ENCODE results near the gene TRAPPC12.
"Not testable (repeated sequence)": the region's sequence is repeated elsewhere in the genome, so short reads cannot be mapped to it uniquely, and the experiment has no call there.

The TRAPPC12 gene

GRCh38 chr2:3433776-3434400 lies 54.4 kb downstream of the TRAPPC12 start:
- no peak for DNase-seq

DNA sequence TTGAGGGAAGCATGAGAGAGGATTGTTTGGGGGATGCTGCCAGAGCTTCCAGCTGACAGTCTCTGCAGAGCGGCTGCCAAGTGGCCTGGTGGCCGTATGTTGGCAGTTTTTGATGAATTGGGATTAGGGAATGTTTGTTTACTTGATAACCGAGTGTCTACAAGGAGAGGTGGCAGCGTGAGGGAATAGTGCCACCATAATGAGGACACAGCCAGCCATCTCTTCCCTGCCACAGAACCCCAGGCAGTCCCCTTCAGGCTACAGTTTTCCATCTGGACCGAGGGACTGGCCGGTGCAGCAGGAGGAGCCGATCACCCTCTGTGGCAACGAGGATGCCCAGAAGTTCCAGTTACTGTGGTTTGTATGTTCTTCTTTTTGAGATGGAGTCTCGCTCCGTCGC lies 55.2 kb downstream of the TRAPPC12 start:
- DNase-seq: no peak

- DNase-seq: no peak
These were observed 56.0 kb downstream of the TRAPPC12 start for GRCh38 chr2:3435445-3435844.

GRCh38 chr2:3440477-3440876 lies 61.0 kb downstream of the TRAPPC12 start:
- DNase-seq: no peak

GRCh38 chr2:3441465-3441864 lies 62.0 kb downstream of the TRAPPC12 start:
- no peak for DNase-seq

- DNase-seq: no peak
These were observed 62.7 kb downstream of the TRAPPC12 start for GRCh38 chr2:3442185-3442584.

GRCh38 chr2:3443083-3443482 lies 63.6 kb downstream of the TRAPPC12 start:
- DNase-seq: no peak

DNA sequence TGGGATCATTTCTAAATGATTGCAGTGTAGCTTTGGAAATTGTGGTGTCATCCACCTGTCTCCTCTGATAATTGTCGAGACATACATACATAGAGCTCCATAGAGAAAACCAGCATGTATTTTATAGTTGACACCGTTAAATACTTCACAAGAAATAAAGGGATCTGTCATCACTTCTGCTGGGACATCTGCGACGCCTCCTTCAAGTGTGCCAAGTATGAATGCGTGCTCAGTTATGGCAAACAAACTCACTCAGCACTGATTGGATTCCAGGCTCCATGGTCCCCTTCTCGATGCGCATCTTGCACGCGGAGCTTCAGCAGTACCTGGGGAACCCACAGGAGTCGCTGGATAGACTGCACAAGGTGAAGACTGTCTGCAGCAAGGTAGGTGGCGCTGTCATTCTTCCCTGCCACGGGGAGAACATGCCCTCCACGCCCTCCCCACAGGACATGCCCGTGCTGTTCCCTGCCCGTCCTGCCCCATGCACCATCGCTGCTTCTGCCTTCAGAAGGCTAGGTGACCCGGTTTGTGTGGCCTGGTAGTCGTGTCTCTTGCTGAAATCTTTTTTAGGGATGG lies 64.1 kb downstream of the TRAPPC12 start:
- DNase-seq: no peak

DNA sequence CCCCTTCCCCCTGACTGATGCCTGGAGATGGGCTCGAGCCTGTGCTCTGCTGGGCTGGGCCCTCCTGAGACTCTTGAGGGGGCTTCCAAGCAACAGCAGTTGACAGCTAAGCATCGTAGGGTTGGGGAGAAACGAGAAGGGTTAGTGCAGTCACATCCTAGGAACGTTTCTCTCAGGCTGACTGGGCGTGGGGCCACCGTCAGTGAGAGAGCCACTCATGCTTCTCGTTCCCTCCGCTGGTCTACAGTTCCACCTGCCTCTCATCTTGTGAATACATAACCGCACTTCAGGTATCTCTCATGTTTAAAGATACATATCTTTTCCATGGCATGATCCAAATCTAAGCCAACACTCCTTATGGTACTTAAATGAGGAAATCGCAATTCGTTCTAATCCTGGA lies 66.4 kb downstream of the TRAPPC12 start:
- DNase-seq: no peak

DNA sequence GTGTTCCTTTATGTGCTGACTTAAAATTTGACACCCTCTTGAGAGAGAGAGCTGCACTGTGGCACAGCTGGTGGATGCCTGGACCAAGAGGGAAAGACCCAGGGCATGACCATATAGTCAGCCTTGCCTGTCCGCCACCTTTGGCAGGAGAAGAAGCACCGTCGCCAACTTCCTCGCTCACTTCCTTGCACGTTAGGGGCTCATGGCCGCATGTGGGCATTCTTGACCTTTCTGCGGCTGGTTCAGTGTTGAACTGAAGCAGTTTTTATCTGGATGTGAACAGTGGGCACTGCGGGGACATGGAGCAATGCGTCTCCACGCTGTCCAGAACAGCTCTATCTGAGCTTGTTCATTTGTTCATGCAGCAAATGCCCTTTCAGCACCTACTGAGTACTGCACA lies 66.9 kb downstream of the TRAPPC12 start:
- no peak for DNase-seq

GRCh38 chr2:3447186-3447585 lies 67.7 kb downstream of the TRAPPC12 start:
- not testable (repeated sequence) for DNase-seq

GRCh38 chr2:3447789-3448317 lies 68.4 kb downstream of the TRAPPC12 start:
- DNase-seq: no peak

GRCh38 chr2:3448441-3448911 lies 69.0 kb downstream of the TRAPPC12 start:
- not testable (repeated sequence) for DNase-seq

- DNase-seq: no peak
These were observed 69.6 kb downstream of the TRAPPC12 start for GRCh38 chr2:3449086-3449485.

DNA sequence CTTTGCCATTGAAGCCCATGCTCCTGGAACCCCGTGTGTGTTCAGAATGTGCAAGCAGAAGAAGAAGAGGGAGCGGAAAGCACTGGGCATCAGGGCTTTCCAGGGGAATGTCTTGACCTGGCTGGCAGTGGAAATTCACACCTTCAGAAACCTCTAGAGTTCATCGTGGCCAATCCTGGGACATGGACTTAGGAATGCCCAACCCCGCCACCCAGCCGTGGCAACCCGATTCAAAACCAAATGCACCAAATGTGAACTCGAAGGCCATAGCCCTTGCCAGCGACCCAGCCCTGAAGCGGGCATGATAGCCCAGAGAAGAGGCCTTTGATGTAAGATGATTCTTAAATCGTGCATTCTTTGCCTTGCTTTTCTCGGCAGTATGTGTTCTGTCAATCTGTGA lies 70.4 kb downstream of the TRAPPC12 start:
- DNase-seq: no peak

- no peak for DNase-seq
These were observed 71.0 kb downstream of the TRAPPC12 start for GRCh38 chr2:3450385-3451010.

DNA sequence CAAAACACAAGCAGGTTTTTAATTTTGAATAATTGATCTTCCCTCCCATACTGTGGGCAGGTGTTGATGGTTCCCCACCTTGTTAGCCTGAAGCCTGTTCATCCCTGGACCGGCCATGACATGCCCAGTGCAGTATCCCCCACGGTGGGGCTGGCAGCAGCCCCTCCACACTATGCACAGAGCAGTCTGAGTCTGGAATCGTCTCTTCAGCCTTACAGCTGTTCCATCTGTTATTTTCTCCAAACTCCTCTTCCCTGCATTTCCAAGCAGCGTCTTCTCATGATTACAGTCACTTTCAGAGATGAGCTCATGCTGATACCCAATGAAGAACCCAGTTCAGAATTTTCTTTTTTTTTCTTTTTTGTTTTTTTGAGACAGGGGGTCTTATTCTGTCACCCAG lies 71.7 kb downstream of the TRAPPC12 start:
- DNase-seq: no peak

DNA sequence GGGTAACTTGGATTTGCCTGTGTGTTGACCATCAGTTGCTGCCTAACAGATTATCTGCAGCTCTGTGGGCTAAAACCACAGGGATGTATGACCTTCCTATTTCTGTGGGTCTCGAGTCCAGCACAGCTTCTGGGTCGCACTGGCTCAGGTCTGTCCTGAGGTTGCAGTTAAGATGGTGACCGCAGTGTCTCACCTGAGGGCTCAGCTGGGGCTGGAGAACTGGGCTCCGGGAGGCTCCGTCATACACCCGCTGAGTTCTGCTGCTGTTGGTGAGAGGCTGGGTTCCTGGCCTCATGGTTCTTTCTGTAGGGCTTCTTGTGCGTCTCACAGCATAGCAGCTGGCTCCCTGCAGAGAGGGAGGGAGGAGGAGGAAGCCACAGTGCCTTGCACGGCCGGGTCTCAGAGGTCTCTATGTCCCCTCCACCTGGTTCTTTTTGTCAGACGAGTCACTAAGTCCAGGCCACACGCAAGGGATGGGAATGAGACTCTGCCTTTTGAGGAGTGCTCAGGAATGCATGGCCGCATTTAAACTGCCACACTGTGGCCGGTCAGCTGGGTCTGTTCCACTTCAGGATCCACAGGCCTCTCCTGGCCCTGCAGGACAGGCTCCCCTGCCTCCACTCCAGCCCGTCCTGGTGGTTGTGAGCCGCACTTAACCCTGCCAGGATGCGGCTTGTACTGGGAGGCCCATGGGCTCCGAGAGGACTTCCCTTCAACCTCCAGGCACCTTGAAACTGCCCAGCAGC lies 72.6 kb downstream of the TRAPPC12 start:
- DNase-seq: no peak

DNA sequence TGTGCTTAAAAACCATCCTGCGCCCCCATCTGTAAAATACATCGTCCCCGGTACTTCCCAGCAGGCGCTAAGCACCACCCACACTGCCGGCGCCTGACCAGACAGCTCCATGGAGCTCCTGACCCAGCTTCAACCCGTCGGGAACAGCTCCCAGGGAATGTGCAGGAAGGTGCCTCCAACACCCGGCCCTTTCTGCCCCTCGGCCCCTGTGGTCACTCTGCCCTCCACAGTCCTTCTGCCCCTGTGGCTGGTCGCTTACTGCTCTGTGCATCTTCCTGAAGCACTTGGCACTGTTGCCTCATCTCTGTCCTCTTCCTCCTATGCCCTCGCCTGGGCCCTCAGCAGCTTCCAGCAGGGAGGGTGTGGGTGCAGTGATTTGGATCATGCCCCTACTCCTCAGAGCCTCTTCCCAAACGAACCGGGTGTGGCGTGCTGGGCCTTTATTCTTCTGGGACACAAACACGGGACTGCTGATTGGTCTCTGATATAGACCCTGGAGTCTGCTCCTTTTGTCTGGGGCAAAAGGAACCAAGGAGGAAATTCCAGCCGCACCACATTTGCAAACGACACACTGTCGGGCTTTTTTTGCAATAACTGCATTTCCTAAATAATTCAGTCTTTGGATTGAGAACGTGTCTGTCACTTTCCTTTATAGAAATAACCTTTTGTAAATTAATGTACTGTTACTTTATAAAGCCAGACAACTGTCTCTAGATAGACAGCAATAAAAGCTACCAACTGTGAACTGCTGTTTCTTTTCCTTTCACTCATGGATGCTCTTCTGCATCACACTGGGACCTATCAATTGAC lies 73.9 kb downstream of the TRAPPC12 start:
- DNase-seq: no peak

DNA sequence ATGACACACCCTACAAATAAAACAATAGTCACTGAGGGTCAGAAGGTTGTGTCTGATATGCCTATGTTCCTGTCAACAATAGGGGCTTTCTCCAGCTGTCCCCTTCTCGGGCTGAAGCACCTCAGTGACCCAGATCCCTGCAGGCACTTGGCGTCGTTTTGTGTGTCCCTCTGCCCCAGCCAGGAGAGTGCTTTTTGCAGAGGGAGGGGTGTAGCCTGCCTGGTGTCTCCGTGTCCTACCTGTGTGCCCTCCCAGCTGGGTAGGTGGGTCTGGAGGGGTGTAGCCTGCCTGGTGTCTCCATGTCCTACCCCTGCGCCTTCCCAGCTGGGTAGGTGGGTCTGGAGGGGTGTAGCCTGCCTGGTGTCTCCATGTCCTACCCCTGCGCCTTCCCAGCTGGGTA lies 74.5 kb downstream of the TRAPPC12 start:
- DNase-seq: not testable (repeated sequence)

GRCh38 chr2:3454802-3455201 lies 75.3 kb downstream of the TRAPPC12 start:
- no peak for DNase-seq

GRCh38 chr2:3456125-3456524 lies 76.6 kb downstream of the TRAPPC12 start:
- DNase-seq: no peak

All from stimulated activated CD4-positive, alpha-beta T cell treated with anti-CD3 and anti-CD28 coated beads, Interleukin-12 subunit alpha, Interleukin-12 subunit beta, amount 100 ng/mL, for 4 hours (primary cell).